SK-N-MC (cell line): ENCODE data around the gene DDAH1.

ENCODE experiments used
- EZH2 ChIP-seq: fragments of 200-600 bp; sonication (generic); IDR thresholded peaks from one replicate; pipeline ENCODE4 v1.6.1; 2017; ENCODE audit warnings: antibody characterized with exemption
- POLR2AphosphoS5 ChIP-seq: IDR thresholded peaks from 2 replicates; pipeline ENCODE4 v1.6.1; 2012; ENCODE audit warnings: mild to moderate bottlenecking, low read depth, low read length, borderline replicate concordance

DNA sequence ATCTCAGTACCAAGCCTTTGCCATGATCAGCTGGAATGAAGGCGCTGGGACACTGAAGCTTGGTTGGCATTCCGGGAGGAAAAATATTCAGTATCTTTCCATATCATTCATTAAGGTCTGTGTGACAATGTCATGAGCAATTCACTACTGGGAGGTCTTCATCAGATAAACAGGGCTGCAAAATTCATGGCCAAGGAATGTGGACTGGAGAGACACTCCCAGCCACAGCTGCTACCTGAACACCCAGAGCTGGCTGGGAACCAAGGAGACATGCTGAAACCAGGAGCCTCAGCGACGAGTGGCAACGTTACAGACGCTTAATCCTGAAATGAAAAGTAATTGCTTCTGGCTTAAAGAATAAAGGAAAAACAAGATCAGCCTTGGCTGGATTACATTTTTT is 30.6 kb upstream of the DDAH1 start:
- TF ChIP-seq POLR2AphosphoS5 (no peak), EZH2 (no peak)
